ENCODE measurements around the gene NOXO1. TPM values are rescaled to one million over a fixed set of nuclear protein-coding genes. Genes with fewer than 3 reads are reported as not detected.

NOXO1 gene
- total and polyA plus RNA-seq, 9 of the 15 experiments (the other 6 are each of a cell fraction or from before 2014, with no cell fraction given): not detected

DNA sequence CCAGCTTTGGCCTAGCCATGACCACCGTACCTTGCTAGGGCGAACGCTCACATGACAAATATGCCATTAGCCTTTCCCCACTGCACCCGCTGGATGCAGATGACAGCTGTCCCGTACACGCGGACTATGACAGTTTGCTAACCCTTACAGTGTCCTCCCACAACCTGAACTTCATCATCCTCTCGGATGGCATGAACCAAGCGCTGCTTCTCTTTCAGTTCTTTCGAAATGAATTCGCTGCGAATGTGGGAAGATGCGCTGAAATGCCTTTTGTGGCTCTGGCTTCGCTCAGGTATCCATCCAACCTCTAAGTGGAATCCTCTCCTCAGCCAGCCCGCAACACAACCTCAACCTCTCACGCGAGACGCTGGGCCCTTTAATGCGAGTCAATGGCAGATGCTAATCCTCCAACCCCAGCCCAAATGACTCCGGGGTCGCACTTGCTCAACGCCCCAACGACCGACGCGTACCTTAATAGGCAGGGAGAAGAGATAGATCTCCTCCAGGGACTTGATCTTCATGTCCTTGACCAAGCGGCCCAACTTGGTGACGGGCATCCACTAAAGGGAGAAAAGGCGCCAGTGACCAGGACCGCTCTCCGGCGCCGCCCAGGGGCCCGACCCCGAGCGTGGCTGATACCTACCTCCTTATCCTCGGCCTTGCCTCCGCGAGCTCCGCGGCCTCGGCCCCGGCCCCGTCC, 17.3 kb downstream of the NOXO1 start (continued):
- TF ChIP-seq, protein P1, sequence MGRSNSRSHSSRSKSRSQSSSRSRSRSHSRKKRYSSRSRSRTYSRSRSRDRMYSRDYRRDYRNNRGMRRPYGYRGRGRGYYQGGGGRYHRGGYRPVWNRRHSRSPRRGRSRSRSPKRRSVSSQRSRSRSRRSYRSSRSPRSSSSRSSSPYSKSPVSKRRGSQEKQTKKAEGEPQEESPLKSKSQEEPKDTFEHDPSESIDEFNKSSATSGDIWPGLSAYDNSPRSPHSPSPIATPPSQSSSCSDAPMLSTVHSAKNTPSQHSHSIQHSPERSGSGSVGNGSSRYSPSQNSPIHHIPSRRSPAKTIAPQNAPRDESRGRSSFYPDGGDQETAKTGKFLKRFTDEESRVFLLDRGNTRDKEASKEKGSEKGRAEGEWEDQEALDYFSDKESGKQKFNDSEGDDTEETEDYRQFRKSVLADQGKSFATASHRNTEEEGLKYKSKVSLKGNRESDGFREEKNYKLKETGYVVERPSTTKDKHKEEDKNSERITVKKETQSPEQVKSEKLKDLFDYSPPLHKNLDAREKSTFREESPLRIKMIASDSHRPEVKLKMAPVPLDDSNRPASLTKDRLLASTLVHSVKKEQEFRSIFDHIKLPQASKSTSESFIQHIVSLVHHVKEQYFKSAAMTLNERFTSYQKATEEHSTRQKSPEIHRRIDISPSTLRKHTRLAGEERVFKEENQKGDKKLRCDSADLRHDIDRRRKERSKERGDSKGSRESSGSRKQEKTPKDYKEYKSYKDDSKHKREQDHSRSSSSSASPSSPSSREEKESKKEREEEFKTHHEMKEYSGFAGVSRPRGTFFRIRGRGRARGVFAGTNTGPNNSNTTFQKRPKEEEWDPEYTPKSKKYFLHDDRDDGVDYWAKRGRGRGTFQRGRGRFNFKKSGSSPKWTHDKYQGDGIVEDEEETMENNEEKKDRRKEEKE (IDR thresholded peaks at IDR 0.05; ENCODE audit: borderline replicate concordance in 1 of 2, control insufficient read depth in 1 of 2, low read depth in 2 of 2, low read length in 1 of 2): 0 out of 4 replicates have a peak, but pooled peaks of 1 of the 2 experiments have one; percentile 20
- TF ChIP-seq, protein P2, sequence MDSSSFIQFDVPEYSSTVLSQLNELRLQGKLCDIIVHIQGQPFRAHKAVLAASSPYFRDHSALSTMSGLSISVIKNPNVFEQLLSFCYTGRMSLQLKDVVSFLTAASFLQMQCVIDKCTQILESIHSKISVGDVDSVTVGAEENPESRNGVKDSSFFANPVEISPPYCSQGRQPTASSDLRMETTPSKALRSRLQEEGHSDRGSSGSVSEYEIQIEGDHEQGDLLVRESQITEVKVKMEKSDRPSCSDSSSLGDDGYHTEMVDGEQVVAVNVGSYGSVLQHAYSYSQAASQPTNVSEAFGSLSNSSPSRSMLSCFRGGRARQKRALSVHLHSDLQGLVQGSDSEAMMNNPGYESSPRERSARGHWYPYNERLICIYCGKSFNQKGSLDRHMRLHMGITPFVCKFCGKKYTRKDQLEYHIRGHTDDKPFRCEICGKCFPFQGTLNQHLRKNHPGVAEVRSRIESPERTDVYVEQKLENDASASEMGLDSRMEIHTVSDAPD (CRISPR knock-in tag; IDR thresholded peaks at IDR 0.05): no peak
- TF ChIP-seq, protein P3, sequence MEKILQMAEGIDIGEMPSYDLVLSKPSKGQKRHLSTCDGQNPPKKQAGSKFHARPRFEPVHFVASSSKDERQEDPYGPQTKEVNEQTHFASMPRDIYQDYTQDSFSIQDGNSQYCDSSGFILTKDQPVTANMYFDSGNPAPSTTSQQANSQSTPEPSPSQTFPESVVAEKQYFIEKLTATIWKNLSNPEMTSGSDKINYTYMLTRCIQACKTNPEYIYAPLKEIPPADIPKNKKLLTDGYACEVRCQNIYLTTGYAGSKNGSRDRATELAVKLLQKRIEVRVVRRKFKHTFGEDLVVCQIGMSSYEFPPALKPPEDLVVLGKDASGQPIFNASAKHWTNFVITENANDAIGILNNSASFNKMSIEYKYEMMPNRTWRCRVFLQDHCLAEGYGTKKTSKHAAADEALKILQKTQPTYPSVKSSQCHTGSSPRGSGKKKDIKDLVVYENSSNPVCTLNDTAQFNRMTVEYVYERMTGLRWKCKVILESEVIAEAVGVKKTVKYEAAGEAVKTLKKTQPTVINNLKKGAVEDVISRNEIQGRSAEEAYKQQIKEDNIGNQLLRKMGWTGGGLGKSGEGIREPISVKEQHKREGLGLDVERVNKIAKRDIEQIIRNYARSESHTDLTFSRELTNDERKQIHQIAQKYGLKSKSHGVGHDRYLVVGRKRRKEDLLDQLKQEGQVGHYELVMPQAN (IDR thresholded peaks at IDR 0.05; ENCODE audit: borderline replicate concordance): peak; percentile 85
- peak; percentile 20 for TF ChIP-seq SIRT6 (IDR thresholded peaks at IDR 0.05; ENCODE audit: low read depth, low read length)
- TF ChIP-seq, protein P4, sequence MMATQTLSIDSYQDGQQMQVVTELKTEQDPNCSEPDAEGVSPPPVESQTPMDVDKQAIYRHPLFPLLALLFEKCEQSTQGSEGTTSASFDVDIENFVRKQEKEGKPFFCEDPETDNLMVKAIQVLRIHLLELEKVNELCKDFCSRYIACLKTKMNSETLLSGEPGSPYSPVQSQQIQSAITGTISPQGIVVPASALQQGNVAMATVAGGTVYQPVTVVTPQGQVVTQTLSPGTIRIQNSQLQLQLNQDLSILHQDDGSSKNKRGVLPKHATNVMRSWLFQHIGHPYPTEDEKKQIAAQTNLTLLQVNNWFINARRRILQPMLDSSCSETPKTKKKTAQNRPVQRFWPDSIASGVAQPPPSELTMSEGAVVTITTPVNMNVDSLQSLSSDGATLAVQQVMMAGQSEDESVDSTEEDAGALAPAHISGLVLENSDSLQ (IDR thresholded peaks at IDR 0.05): no peak
- TF ChIP-seq SNRNP70 (optimal IDR thresholded peaks at IDR 0.05; ENCODE audit: low read depth, low read length): peak; percentile 98
- peak; percentile 86; the same call in 1 of the 2 replicates for TF ChIP-seq SRSF3 (IDR thresholded peaks at IDR 0.05; ENCODE audit: insufficient read depth, low read length)
- TF ChIP-seq, protein P5, sequence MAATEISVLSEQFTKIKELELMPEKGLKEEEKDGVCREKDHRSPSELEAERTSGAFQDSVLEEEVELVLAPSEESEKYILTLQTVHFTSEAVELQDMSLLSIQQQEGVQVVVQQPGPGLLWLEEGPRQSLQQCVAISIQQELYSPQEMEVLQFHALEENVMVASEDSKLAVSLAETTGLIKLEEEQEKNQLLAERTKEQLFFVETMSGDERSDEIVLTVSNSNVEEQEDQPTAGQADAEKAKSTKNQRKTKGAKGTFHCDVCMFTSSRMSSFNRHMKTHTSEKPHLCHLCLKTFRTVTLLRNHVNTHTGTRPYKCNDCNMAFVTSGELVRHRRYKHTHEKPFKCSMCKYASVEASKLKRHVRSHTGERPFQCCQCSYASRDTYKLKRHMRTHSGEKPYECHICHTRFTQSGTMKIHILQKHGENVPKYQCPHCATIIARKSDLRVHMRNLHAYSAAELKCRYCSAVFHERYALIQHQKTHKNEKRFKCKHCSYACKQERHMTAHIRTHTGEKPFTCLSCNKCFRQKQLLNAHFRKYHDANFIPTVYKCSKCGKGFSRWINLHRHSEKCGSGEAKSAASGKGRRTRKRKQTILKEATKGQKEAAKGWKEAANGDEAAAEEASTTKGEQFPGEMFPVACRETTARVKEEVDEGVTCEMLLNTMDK (IDR thresholded peaks at IDR 0.05; ENCODE audit: borderline replicate concordance, insufficient read depth, low read depth, low read length, poor library complexity, severe bottlenecking): peak; percentile 0
- peak; percentile 91 for TF ChIP-seq CHD1 (IDR thresholded peaks at IDR 0.05; ENCODE audit: low read length)
- 0 out of 2 replicates have a peak, but pooled peaks have one; percentile 47 for TF ChIP-seq PHB (CRISPR knock-in tag; IDR thresholded peaks at IDR 0.05)
- peak; percentile 72 to 93; a peak in 3 of 4 replicates for TF ChIP-seq SIN3A (IDR thresholded peaks at IDR 0.05; ENCODE audit: borderline replicate concordance in 2 of 2, control insufficient read depth in 1 of 2, low read depth in 2 of 2, low read length in 2 of 2)
- no peak for TF ChIP-seq HDAC3 (IDR thresholded peaks at IDR 0.05; ENCODE audit: borderline replicate concordance, partially characterized antibody)
- no peak for TF ChIP-seq FOXM1 (IDR thresholded peaks at IDR 0.05; ENCODE audit: low read depth)
- peak; percentile 67; the same call in 1 of the 2 replicates for TF ChIP-seq FOXM1 (CRISPR knock-in tag; IDR thresholded peaks at IDR 0.05; ENCODE audit: low read depth)
- 0 out of 2 replicates have a peak, but pooled peaks have one; percentile 68 for TF ChIP-seq BRD4 (IDR thresholded peaks at IDR 0.05)
- peak; percentile 6 for TF ChIP-seq BRD9 (IDR thresholded peaks at IDR 0.05; ENCODE audit: low read depth, partially characterized antibody)

Data from K562 (cell line).